GM12878 (cell line): Measurements from ENCODE around the gene TBC1D19. TPM values are rescaled to one million over a fixed set of nuclear protein-coding genes. Genes with fewer than 3 reads are reported as not detected.

Experiments used
- ATAC-seq: fragments of 200-7000 bp; cut with Tn5 transposase; 3 replicates; pipeline ENCODE4 v1.9.1; 2020; ENCODE audit warnings: mild to moderate bottlenecking, moderate library complexity
- BruUV-seq: library from RNA; stranded (reverse); fragments of 400-500 nt; replicated peaks from 2 replicates; lab custom pipeline; 2021; lab: Mats Ljungman, UMichigan
- CTCF ChIA-PET: fragments of 300-600 bp; sonication (Branson Sonifier 250); formaldehyde crosslinking; extraction: SDS; loops from one replicate; lab custom pipeline; 2021; ENCODE audit warnings: inconsistent platforms; lab: Yijun Ruan, JAX
- POLR2A ChIA-PET: fragments of 350-600 bp; formaldehyde crosslinking; extraction: SDS; loops from one replicate; lab custom pipeline; 2021; ENCODE audit warnings: inconsistent platforms; lab: Charles Lee
- RAD21 ChIA-PET: fragments of 300-600 bp; sonication (Branson Sonifier 250); formaldehyde crosslinking; loops from one replicate; lab custom pipeline; 2023; ENCODE audit warnings: antibody characterized with exemption; ENCODE audit not compliant: unreplicated experiment; lab: Charles Lee
- SMC1A ChIA-PET: fragments of 300-600 bp; sonication (Branson Sonifier 250); formaldehyde crosslinking; loops from one replicate; lab custom pipeline; 2023; ENCODE audit not compliant: unreplicated experiment, uncharacterized antibody; lab: Charles Lee
- DNase-seq: peaks from one replicate; pipeline ENCODE4 v3.0.0-alpha.2; 2011; ENCODE audit warnings: low read depth, low spot score
- FAIRE-seq: peaks from 3 replicates; lab custom pipeline; 2011; peaks lifted over from hg19 to GRCh38; lab: Jason Lieb, UNC
- H2AFZ ChIP-seq: 2 replicates; pipeline ENCODE4 v1.6.0; 2011; ENCODE audit warnings: low read depth, low read length, control low read depth; ENCODE audit not compliant: control insufficient read depth
- H3K27ac ChIP-seq: 2 replicates; pipeline ENCODE4 v1.5.1; 2011; ENCODE audit warnings: control low read depth; ENCODE audit not compliant: control insufficient read depth, insufficient read depth
- H3K27me3 ChIP-seq, 2 experiments: replicated peaks in 1 of 2; 2 replicates each; pipeline versions ENCODE4 v1.6.0 to v1.6.1; 2011; ENCODE audit warnings: low read length in 1 of 2; ENCODE audit not compliant: control insufficient read depth in 2 of 2, insufficient read depth in 2 of 2
- H3K36me3 ChIP-seq, 2 experiments: 2 replicates each; pipeline ENCODE4 v1.5.1; 2011; ENCODE audit warnings: low read length in 1 of 2; ENCODE audit not compliant: control insufficient read depth in 2 of 2, insufficient read depth in 2 of 2
- H3K4me1 ChIP-seq: 2 replicates; pipeline ENCODE4 v1.6.1; 2011; ENCODE audit warnings: mild to moderate bottlenecking, low read length, moderate library complexity, mixed read lengths; ENCODE audit not compliant: control insufficient read depth, insufficient read depth
- H3K4me2 ChIP-seq: 2 replicates; pipeline ENCODE4 v1.6.0; 2011; ENCODE audit warnings: control low read depth; ENCODE audit not compliant: control insufficient read depth, insufficient read depth
- H3K4me3 ChIP-seq: fragments of 200-600 bp; sonication (generic); 2 replicates; pipeline ENCODE4 v1.5.1; 2016
- H3K79me2 ChIP-seq: 2 replicates; pipeline ENCODE4 v1.6.0; 2011; ENCODE audit warnings: low read length; ENCODE audit not compliant: control insufficient read depth, insufficient read depth
- H3K9ac ChIP-seq: 2 replicates; pipeline ENCODE4 v1.8.0; 2011; ENCODE audit warnings: low read length, control low read depth, mixed read lengths; ENCODE audit not compliant: control insufficient read depth, insufficient read depth
- H3K9me3 ChIP-seq: replicated peaks from 3 replicates; pipeline ENCODE4 v1.5.1; 2011; ENCODE audit warnings: mild to moderate bottlenecking, low read length; ENCODE audit not compliant: control insufficient read depth, insufficient read depth
- H4K20me1 ChIP-seq: 2 replicates; pipeline ENCODE4 v1.6.0; 2011; ENCODE audit not compliant: control insufficient read depth, insufficient read depth
- BCL3 ChIP-seq: IDR thresholded peaks from 2 replicates; pipeline ENCODE4 v1.6.1; 2011; ENCODE audit warnings: borderline replicate concordance, low read depth, mild to moderate bottlenecking, moderate library complexity, low read length; ENCODE audit not compliant: insufficient read depth, poor library complexity, severe bottlenecking
- CUX1 ChIP-seq: IDR thresholded peaks from 2 replicates; pipeline ENCODE4 v1.6.1; 2012; ENCODE audit warnings: improper control_type of control experiment, low read depth, low read length; ENCODE audit not compliant: insufficient replicate concordance
- NR2F1 ChIP-seq: fragments of 450-650 bp; conservative IDR thresholded peaks from 2 replicates; pipeline ENCODE4 v1.6.1; 2017; ENCODE audit warnings: mild to moderate bottlenecking
- PML ChIP-seq: IDR thresholded peaks from 2 replicates; pipeline ENCODE4 v1.6.1; 2012; ENCODE audit warnings: low read length, inconsistent platforms
- SMAD5 ChIP-seq: IDR thresholded peaks from 2 replicates; pipeline ENCODE4 v1.6.1; 2016; ENCODE audit warnings: antibody characterized with exemption, low read depth
- USF1 ChIP-seq: IDR thresholded peaks from 2 replicates; pipeline ENCODE4 v1.6.1; 2011; ENCODE audit warnings: borderline replicate concordance, low read depth, mild to moderate bottlenecking, moderate library complexity, mixed read lengths, low read length; ENCODE audit not compliant: insufficient read depth; ENCODE audit errors: extremely low read length
- YY1 ChIP-seq: IDR thresholded peaks from 2 replicates; pipeline ENCODE4 v1.6.1; 2011; ENCODE audit warnings: low read depth, mild to moderate bottlenecking, low read length
- ZNF24 ChIP-seq: fragments of 450-650 bp; IDR thresholded peaks from 2 replicates; pipeline ENCODE4 v1.6.1; 2017; ENCODE audit warnings: antibody characterized with exemption, mild to moderate bottlenecking
- ZZZ3 ChIP-seq: IDR thresholded peaks from 2 replicates; pipeline ENCODE4 v1.6.1; 2011; ENCODE audit warnings: low read depth; ENCODE audit not compliant: control insufficient read depth, insufficient read length
- WGBS: methylation state at CpG from one replicate; pipeline ENCODE4 v1.1.6; 2016; ENCODE audit warnings: low lambda C conversion rate; ENCODE audit not compliant: insufficient replicate concordance, insufficient coverage; ENCODE audit errors: missing lambda C conversion rate; 5-methylcytosine and 5-hydroxymethylcytosine counted together
- in situ Hi-C: fragments of 300-500 bp; cut with MboI; formaldehyde crosslinking; loops from 9 replicates; pipeline ENCODE4 v1.14.3; 2018; ENCODE audit warnings: mixed read lengths
- intact Hi-C: fragments of 100-400 bp; cut with micrococcal nuclease; formaldehyde crosslinking; loops from one replicate; pipeline ENCODE4 v1.14.2; 2022; ENCODE audit not compliant: unreplicated experiment
- polyA plus RNA-seq, 11 experiments: library from polyadenylated mRNA; depleted of rRNA in 4 of 11; unstranded in 6 of 11; stranded (reverse) in 5 of 11; fragments of >200 nt; fragmentation: Nextera tagmentation in 4 of 11; fragmentation: Illumina TruSeq in 1 of 11; extraction: Ambion mirVana in 4 of 11; extraction: Trizol in 1 of 11; gene quantifications; 1 replicate in 1 of 11; 2 replicates in 10 of 11; pipeline versions ENCODE4 v1.2.1 to v1.2.3, GENCODE V29; 2011 to 2016; ENCODE audit warnings: inconsistent platforms in 2 of 11, missing spikeins in 2 of 11, low read depth in 1 of 11
- total RNA-seq, 4 experiments: library from RNA; depleted of rRNA in 3 of 4; stranded (reverse); fragments of >200 nt in 3 of 4; fragmentation: Illumina TruSeq in 1 of 4; extraction: Trizol in 1 of 4; gene quantifications; 2 replicates each; pipeline versions ENCODE4 v1.2.1 to v1.2.3, GENCODE V29; 2013 to 2021
- TF ChIP-seq, protein P1 (sequence below): fragments of 450-650 bp; IDR thresholded peaks from 2 replicates; pipeline ENCODE4 v1.6.1; 2016; ENCODE audit warnings: mild to moderate bottlenecking

Gene TBC1D19
- total and polyA plus RNA-seq, 10 of the 15 experiments (the other 5 are each of a cell fraction or from before 2014, with no cell fraction given) = 0.29 to 3.9 (median 2.1) TPM

DNA sequence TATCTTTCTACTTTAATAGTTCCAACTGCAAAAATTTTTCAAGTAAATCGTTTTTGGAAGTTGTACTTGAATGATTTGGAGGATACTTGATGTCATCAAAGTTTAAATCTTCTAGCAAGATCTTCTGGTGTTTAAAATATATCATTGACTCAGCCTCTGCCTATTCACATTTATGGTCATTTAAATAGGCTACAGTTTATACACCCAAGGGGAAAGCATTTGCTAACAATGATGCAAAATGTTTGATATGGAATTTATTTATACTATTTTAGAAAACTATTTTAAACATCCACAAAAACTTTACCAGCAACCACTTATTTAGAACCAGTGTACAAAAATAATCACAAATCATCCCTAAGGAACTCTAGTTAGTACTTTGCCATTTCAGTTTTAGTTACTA, 153.5 kb downstream of the TBC1D19 start (continued):
- TF ChIP-seq, protein P1, sequence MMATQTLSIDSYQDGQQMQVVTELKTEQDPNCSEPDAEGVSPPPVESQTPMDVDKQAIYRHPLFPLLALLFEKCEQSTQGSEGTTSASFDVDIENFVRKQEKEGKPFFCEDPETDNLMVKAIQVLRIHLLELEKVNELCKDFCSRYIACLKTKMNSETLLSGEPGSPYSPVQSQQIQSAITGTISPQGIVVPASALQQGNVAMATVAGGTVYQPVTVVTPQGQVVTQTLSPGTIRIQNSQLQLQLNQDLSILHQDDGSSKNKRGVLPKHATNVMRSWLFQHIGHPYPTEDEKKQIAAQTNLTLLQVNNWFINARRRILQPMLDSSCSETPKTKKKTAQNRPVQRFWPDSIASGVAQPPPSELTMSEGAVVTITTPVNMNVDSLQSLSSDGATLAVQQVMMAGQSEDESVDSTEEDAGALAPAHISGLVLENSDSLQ = no peak
- TF ChIP-seq BCL3 (no peak), CUX1 (no peak)

DNA sequence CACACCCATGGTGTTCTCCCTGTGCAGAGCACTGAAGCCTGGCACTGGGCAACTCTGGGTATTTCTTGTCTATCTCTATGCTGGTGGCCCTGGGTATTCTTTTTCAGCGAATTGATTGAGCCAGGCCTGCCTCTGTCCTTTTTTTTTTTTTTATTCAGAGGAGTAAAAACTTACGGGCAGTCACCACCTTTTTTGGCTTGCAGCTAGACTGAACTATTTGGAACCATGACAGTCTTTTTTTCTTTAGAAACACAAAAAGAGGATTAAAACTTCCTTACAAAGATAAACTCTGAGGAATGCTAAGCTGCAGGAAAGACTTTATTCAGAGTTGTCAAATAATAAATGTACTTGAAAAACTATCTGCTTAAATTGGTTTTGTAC, 157.6 kb downstream of the TBC1D19 start:
- FAIRE-seq (no peak), DNase-seq (no peak), ATAC-seq (no peak)
- in situ Hi-C loops = no loop called here
- Histone ChIP-seq H4K20me1 (no peaks in the 10 kb centered on the region), H3K9ac (no peak overlapping the region), H3K4me2 (no peak overlapping the region), H3K27ac (no peak overlapping the region), H3K4me1 (no peaks in the 10 kb centered on the region; the same call in 1 of the 2 replicates), H3K27me3 (no peaks in the 10 kb centered on the region), H3K4me3 (no peak overlapping the region), H3K9me3 (no peaks in the 10 kb centered on the region; the same call in 2 of the 3 replicates), H3K36me3 (no peaks in the 10 kb centered on the region), H2AFZ (no peak overlapping the region), H3K79me2 (no peaks in the 10 kb centered on the region)
- ChIA-PET POLR2A (no interaction called here), SMC1A (no interaction called here), RAD21 (no interaction called here), CTCF (no interaction called here)
- BruUV-seq = no TSS peak
- intact Hi-C loops = no loop called here
- 70% methylated on average over 2 of the region's 2 CpGs for WGBS
- TF ChIP-seq NR2F1 = no peak
- no peak for TF ChIP-seq ZNF24
- TF ChIP-seq YY1 = no peak
- no peak for TF ChIP-seq USF1
- no peak for TF ChIP-seq ZZZ3
- no peak for TF ChIP-seq SMAD5
- TF ChIP-seq PML = no peak
